Measurements from ENCODE around the gene GCC2.
"Not testable (repeated sequence)": the region's sequence is repeated elsewhere in the genome, so short reads cannot be mapped to it uniquely, and the experiment has no call there.

The GCC2 gene

GRCh38 chr2:108446703-108447102, 2.3 kb upstream of the GCC2 start:
- Histone ChIP-seq H3K27me3 (ENCODE audit: control insufficient read depth, insufficient read depth, low read length) (no peaks in the 10 kb centered on the region), H3K9me3 (ENCODE audit: control insufficient read depth, low read depth, low read length) (no peaks in the 10 kb centered on the region), H3K27ac (ENCODE audit: low read length) (no peak overlapping the region), H3K4me3 (ENCODE audit: low read length) (no peak overlapping the region), H3K36me3 (ENCODE audit: control insufficient read depth, low read depth, low read length) (no peaks in the 10 kb centered on the region), H3K4me1 (ENCODE audit: control insufficient read depth, low read depth, low read length) (peaks cover 5% of the 10 kb centered on the region), H3K9ac (ENCODE audit: low read length) (no peak overlapping the region)

GRCh38 chr2:108447947-108448677, 894 bp upstream of the GCC2 start:
- Histone ChIP-seq H3K36me3 (ENCODE audit: control insufficient read depth, low read depth, low read length) (peaks cover 11% of the 10 kb centered on the region), H3K27ac (ENCODE audit: low read length) (peak overlapping the region; percentile 44), H3K9ac (ENCODE audit: low read length) (peak overlapping the region; percentile 89), H3K9me3 (ENCODE audit: control insufficient read depth, low read depth, low read length) (no peaks in the 10 kb centered on the region), H3K4me3 (ENCODE audit: low read length) (peak overlapping the region; percentile 82), H3K4me1 (ENCODE audit: control insufficient read depth, low read depth, low read length) (peaks cover 5% of the 10 kb centered on the region), H3K27me3 (ENCODE audit: control insufficient read depth, insufficient read depth, low read length) (no peaks in the 10 kb centered on the region)

GRCh38 chr2:108449410-108450130, 564 bp downstream of the GCC2 start:
- H3K27me3 ChIP-seq (ENCODE audit: control insufficient read depth, insufficient read depth, low read length) = no peaks in the 10 kb centered on the region
- peak overlapping the region; percentile 46 for H3K27ac ChIP-seq (ENCODE audit: low read length)
- no peaks in the 10 kb centered on the region for H3K9me3 ChIP-seq (ENCODE audit: control insufficient read depth, low read depth, low read length)
- peaks cover 5% of the 10 kb centered on the region for H3K4me1 ChIP-seq (ENCODE audit: control insufficient read depth, low read depth, low read length)
- peak overlapping the region; percentile 89 for H3K9ac ChIP-seq (ENCODE audit: low read length)
- H3K36me3 ChIP-seq (ENCODE audit: control insufficient read depth, low read depth, low read length) = peaks cover 23% of the 10 kb centered on the region
- H3K4me3 ChIP-seq (ENCODE audit: low read length) = peak overlapping the region; percentile 82

GRCh38 chr2:108450863-108451262, 1.9 kb downstream of the GCC2 start:
- Histone ChIP-seq H3K27ac (ENCODE audit: low read length) (no peak overlapping the region), H3K36me3 (ENCODE audit: control insufficient read depth, low read depth, low read length) (peaks cover 35% of the 10 kb centered on the region), H3K27me3 (ENCODE audit: control insufficient read depth, insufficient read depth, low read length) (no peaks in the 10 kb centered on the region), H3K4me1 (ENCODE audit: control insufficient read depth, low read depth, low read length) (peaks cover 5% of the 10 kb centered on the region), H3K4me3 (ENCODE audit: low read length) (no peak overlapping the region), H3K9me3 (ENCODE audit: control insufficient read depth, low read depth, low read length) (no peaks in the 10 kb centered on the region), H3K9ac (ENCODE audit: low read length) (no peak overlapping the region)

GRCh38 chr2:108451976-108452375, 3.0 kb downstream of the GCC2 start:
- peaks cover 40% of the 10 kb centered on the region for H3K36me3 ChIP-seq (ENCODE audit: control insufficient read depth, low read depth, low read length)
- no peak overlapping the region for H3K27ac ChIP-seq (ENCODE audit: low read length)

GRCh38 chr2:108453530-108453929, 4.5 kb downstream of the GCC2 start:
- H3K4me3 ChIP-seq (ENCODE audit: low read length); H3K9me3 ChIP-seq (ENCODE audit: control insufficient read depth, low read depth, low read length); H3K9ac ChIP-seq (ENCODE audit: low read length); H3K27me3 ChIP-seq (ENCODE audit: control insufficient read depth, insufficient read depth, low read length); H3K27ac ChIP-seq (ENCODE audit: low read length); H3K4me1 ChIP-seq (ENCODE audit: control insufficient read depth, low read depth, low read length): not testable (repeated sequence)
- H3K36me3 ChIP-seq (ENCODE audit: control insufficient read depth, low read depth, low read length) = peaks cover 40% of the 10 kb centered on the region

More at GRCh38 chr2:108451976-108452375, 3.0 kb downstream of the GCC2 start:
- Histone ChIP-seq H3K4me3 (ENCODE audit: low read length) (no peak overlapping the region), H3K9me3 (ENCODE audit: control insufficient read depth, low read depth, low read length) (no peaks in the 10 kb centered on the region), H3K9ac (ENCODE audit: low read length) (no peak overlapping the region), H3K4me1 (ENCODE audit: control insufficient read depth, low read depth, low read length) (peaks cover 5% of the 10 kb centered on the region), H3K27me3 (ENCODE audit: control insufficient read depth, insufficient read depth, low read length) (no peaks in the 10 kb centered on the region)

- Histone ChIP-seq H3K36me3 (ENCODE audit: control insufficient read depth, low read depth, low read length) (peaks cover 40% of the 10 kb centered on the region), H3K27me3 (ENCODE audit: control insufficient read depth, insufficient read depth, low read length) (no peaks in the 10 kb centered on the region), H3K27ac (ENCODE audit: low read length) (no peak overlapping the region), H3K9me3 (ENCODE audit: control insufficient read depth, low read depth, low read length) (no peaks in the 10 kb centered on the region), H3K9ac (ENCODE audit: low read length) (no peak overlapping the region), H3K4me1 (ENCODE audit: control insufficient read depth, low read depth, low read length) (no peaks in the 10 kb centered on the region), H3K4me3 (ENCODE audit: low read length) (no peak overlapping the region)
Measured at GRCh38 chr2:108454440-108454839, 5.4 kb downstream of the GCC2 start.

- H3K36me3 ChIP-seq (ENCODE audit: control insufficient read depth, low read depth, low read length) = peaks cover 40% of the 10 kb centered on the region
- no peak overlapping the region for H3K9ac ChIP-seq (ENCODE audit: low read length)
- H3K4me1 ChIP-seq (ENCODE audit: control insufficient read depth, low read depth, low read length) = no peaks in the 10 kb centered on the region
- H3K9me3 ChIP-seq (ENCODE audit: control insufficient read depth, low read depth, low read length) = no peaks in the 10 kb centered on the region
- no peaks in the 10 kb centered on the region for H3K27me3 ChIP-seq (ENCODE audit: control insufficient read depth, insufficient read depth, low read length)
- H3K27ac ChIP-seq (ENCODE audit: low read length) = no peak overlapping the region
- H3K4me3 ChIP-seq (ENCODE audit: low read length) = no peak overlapping the region
Measured at GRCh38 chr2:108455571-108455970, 6.6 kb downstream of the GCC2 start.

GRCh38 chr2:108458082-108458481, 9.1 kb downstream of the GCC2 start:
- H3K9ac ChIP-seq (ENCODE audit: low read length) = no peak overlapping the region
- no peaks in the 10 kb centered on the region for H3K9me3 ChIP-seq (ENCODE audit: control insufficient read depth, low read depth, low read length)
- H3K4me3 ChIP-seq (ENCODE audit: low read length) = no peak overlapping the region
- H3K36me3 ChIP-seq (ENCODE audit: control insufficient read depth, low read depth, low read length) = peaks cover 29% of the 10 kb centered on the region
- H3K4me1 ChIP-seq (ENCODE audit: control insufficient read depth, low read depth, low read length) = no peaks in the 10 kb centered on the region
- no peak overlapping the region for H3K27ac ChIP-seq (ENCODE audit: low read length)
- no peaks in the 10 kb centered on the region for H3K27me3 ChIP-seq (ENCODE audit: control insufficient read depth, insufficient read depth, low read length)

GRCh38 chr2:108459441-108459840, 10.4 kb downstream of the GCC2 start:
- no peaks in the 10 kb centered on the region for H3K4me1 ChIP-seq (ENCODE audit: control insufficient read depth, low read depth, low read length)
- no peak overlapping the region for H3K27ac ChIP-seq (ENCODE audit: low read length)
- no peaks in the 10 kb centered on the region for H3K9me3 ChIP-seq (ENCODE audit: control insufficient read depth, low read depth, low read length)
- peaks cover 25% of the 10 kb centered on the region for H3K36me3 ChIP-seq (ENCODE audit: control insufficient read depth, low read depth, low read length)
- H3K27me3 ChIP-seq (ENCODE audit: control insufficient read depth, insufficient read depth, low read length) = no peaks in the 10 kb centered on the region
- no peak overlapping the region for H3K9ac ChIP-seq (ENCODE audit: low read length)
- no peak overlapping the region for H3K4me3 ChIP-seq (ENCODE audit: low read length)

- H3K27ac ChIP-seq (ENCODE audit: low read length) = no peak overlapping the region
- H3K4me3 ChIP-seq (ENCODE audit: low read length) = no peak overlapping the region
- peaks cover 23% of the 10 kb centered on the region for H3K36me3 ChIP-seq (ENCODE audit: control insufficient read depth, low read depth, low read length)
- no peaks in the 10 kb centered on the region for H3K4me1 ChIP-seq (ENCODE audit: control insufficient read depth, low read depth, low read length)
- H3K9ac ChIP-seq (ENCODE audit: low read length) = no peak overlapping the region
- no peaks in the 10 kb centered on the region for H3K27me3 ChIP-seq (ENCODE audit: control insufficient read depth, insufficient read depth, low read length)
- no peaks in the 10 kb centered on the region for H3K9me3 ChIP-seq (ENCODE audit: control insufficient read depth, low read depth, low read length)
Measured at GRCh38 chr2:108460345-108461037, 11.5 kb downstream of the GCC2 start.
